Measurements from ENCODE around the gene KCNJ5.

Gene KCNJ5

GRCh38 chr11:128920666-128921065 is 29.5 kb downstream of the KCNJ5 start:
- no peaks in the 10 kb centered on the region for H4K20me1 ChIP-seq (ENCODE audit: low read depth, low read length)
- no peak overlapping the region for H3K27ac ChIP-seq (ENCODE audit: low read depth, low read length)
- H3K4me3 ChIP-seq (ENCODE audit: insufficient read depth, low read length, poor library complexity, severe bottlenecking), result no peak overlapping the region
- H3K36me3 ChIP-seq (ENCODE audit: low read length), result no peaks in the 10 kb centered on the region
- no peaks in the 10 kb centered on the region for H3K9me2 ChIP-seq (replicated peaks; ENCODE audit: insufficient read depth, low read length)
- TF ChIP-seq CTCF (IDR thresholded peaks at IDR 0.05; ENCODE audit: insufficient read depth, low read length, poor library complexity, severe bottlenecking), result no peak
- no peak for TF ChIP-seq EZH2phosphoT487 (conservative IDR thresholded peaks at IDR 0.05; ENCODE audit: low read length)
- no peaks in the 10 kb centered on the region for H3K27me3 ChIP-seq (ENCODE audit: low read length)
- H3K9me3 ChIP-seq (ENCODE audit: insufficient read depth, low read length), result no peaks in the 10 kb centered on the region
- H2AFZ ChIP-seq (ENCODE audit: low read depth, low read length, severe bottlenecking), result no peak overlapping the region
- H3K4me2 ChIP-seq (ENCODE audit: low read depth, low read length, poor library complexity, severe bottlenecking), result no peak overlapping the region
- H3K9ac ChIP-seq (ENCODE audit: low read length), result no peak overlapping the region
- H3F3A ChIP-seq (ENCODE audit: insufficient read depth), result no peaks in the 10 kb centered on the region
- no peaks in the 10 kb centered on the region for H3K79me2 ChIP-seq (ENCODE audit: insufficient read depth, low read length)

GRCh38 chr11:128921793-128922192 is 30.6 kb downstream of the KCNJ5 start:
- Histone ChIP-seq H3K4me2 (ENCODE audit: low read depth, low read length, poor library complexity, severe bottlenecking) (no peak overlapping the region), H3F3A (ENCODE audit: insufficient read depth) (no peaks in the 10 kb centered on the region), H4K20me1 (ENCODE audit: low read depth, low read length) (no peaks in the 10 kb centered on the region), H3K27me3 (ENCODE audit: low read length) (no peaks in the 10 kb centered on the region), H3K9me2 (replicated peaks; ENCODE audit: insufficient read depth, low read length) (no peaks in the 10 kb centered on the region), H3K4me3 (ENCODE audit: insufficient read depth, low read length, poor library complexity, severe bottlenecking) (no peak overlapping the region), H3K27ac (ENCODE audit: low read depth, low read length) (no peak overlapping the region), H3K9me3 (ENCODE audit: insufficient read depth, low read length) (no peaks in the 10 kb centered on the region), H2AFZ (ENCODE audit: low read depth, low read length, severe bottlenecking) (no peak overlapping the region), H3K36me3 (ENCODE audit: low read length) (no peaks in the 10 kb centered on the region), H3K79me2 (ENCODE audit: insufficient read depth, low read length) (no peaks in the 10 kb centered on the region), H3K9ac (ENCODE audit: low read length) (no peak overlapping the region)
- TF ChIP-seq CTCF (IDR thresholded peaks at IDR 0.05; ENCODE audit: insufficient read depth, low read length, poor library complexity, severe bottlenecking) (no peak), EZH2phosphoT487 (conservative IDR thresholded peaks at IDR 0.05; ENCODE audit: low read length) (no peak)

- Histone ChIP-seq H2AFZ (ENCODE audit: low read depth, low read length, severe bottlenecking) (no peak overlapping the region), H3K9me3 (ENCODE audit: insufficient read depth, low read length) (no peaks in the 10 kb centered on the region), H3K4me3 (ENCODE audit: insufficient read depth, low read length, poor library complexity, severe bottlenecking) (no peak overlapping the region), H3K36me3 (ENCODE audit: low read length) (no peaks in the 10 kb centered on the region), H4K20me1 (ENCODE audit: low read depth, low read length) (no peaks in the 10 kb centered on the region), H3K27ac (ENCODE audit: low read depth, low read length) (no peak overlapping the region), H3K9ac (ENCODE audit: low read length) (no peak overlapping the region), H3K4me2 (ENCODE audit: low read depth, low read length, poor library complexity, severe bottlenecking) (no peak overlapping the region), H3K79me2 (ENCODE audit: insufficient read depth, low read length) (no peaks in the 10 kb centered on the region), H3K27me3 (ENCODE audit: low read length) (no peaks in the 10 kb centered on the region), H3K9me2 (replicated peaks; ENCODE audit: insufficient read depth, low read length) (no peaks in the 10 kb centered on the region), H3F3A (ENCODE audit: insufficient read depth) (no peaks in the 10 kb centered on the region)
- no peak for TF ChIP-seq EZH2phosphoT487 (conservative IDR thresholded peaks at IDR 0.05; ENCODE audit: low read length)
Measured at GRCh38 chr11:128924104-128924503, 32.9 kb downstream of the KCNJ5 start.

- H3K4me2 ChIP-seq (ENCODE audit: low read depth, low read length, poor library complexity, severe bottlenecking), result no peak overlapping the region
- no peak overlapping the region for H3K27ac ChIP-seq (ENCODE audit: low read depth, low read length)
- H3K9me2 ChIP-seq (replicated peaks; ENCODE audit: insufficient read depth, low read length), result no peaks in the 10 kb centered on the region
- no peaks in the 10 kb centered on the region for H3F3A ChIP-seq (ENCODE audit: insufficient read depth)
- TF ChIP-seq CTCF (IDR thresholded peaks at IDR 0.05; ENCODE audit: insufficient read depth, low read length, poor library complexity, severe bottlenecking) (no peak), EZH2phosphoT487 (conservative IDR thresholded peaks at IDR 0.05; ENCODE audit: low read length) (no peak)
- H4K20me1 ChIP-seq (ENCODE audit: low read depth, low read length), result no peaks in the 10 kb centered on the region
- H3K9me3 ChIP-seq (ENCODE audit: insufficient read depth, low read length), result no peaks in the 10 kb centered on the region
- no peak overlapping the region for H2AFZ ChIP-seq (ENCODE audit: low read depth, low read length, severe bottlenecking)
- no peaks in the 10 kb centered on the region for H3K27me3 ChIP-seq (ENCODE audit: low read length)
- no peak overlapping the region for H3K9ac ChIP-seq (ENCODE audit: low read length)
- no peaks in the 10 kb centered on the region for H3K79me2 ChIP-seq (ENCODE audit: insufficient read depth, low read length)
- H3K4me3 ChIP-seq (ENCODE audit: insufficient read depth, low read length, poor library complexity, severe bottlenecking), result no peak overlapping the region
- no peaks in the 10 kb centered on the region for H3K36me3 ChIP-seq (ENCODE audit: low read length)
Measured at GRCh38 chr11:128924510-128925249, 33.5 kb downstream of the KCNJ5 start.
